Measurements from ENCODE around the gene DIO1.

Gene DIO1

GRCh38 chr1:53895421-53895820 is 1.4 kb downstream of the DIO1 start:
- no peak for DNase-seq

DNA sequence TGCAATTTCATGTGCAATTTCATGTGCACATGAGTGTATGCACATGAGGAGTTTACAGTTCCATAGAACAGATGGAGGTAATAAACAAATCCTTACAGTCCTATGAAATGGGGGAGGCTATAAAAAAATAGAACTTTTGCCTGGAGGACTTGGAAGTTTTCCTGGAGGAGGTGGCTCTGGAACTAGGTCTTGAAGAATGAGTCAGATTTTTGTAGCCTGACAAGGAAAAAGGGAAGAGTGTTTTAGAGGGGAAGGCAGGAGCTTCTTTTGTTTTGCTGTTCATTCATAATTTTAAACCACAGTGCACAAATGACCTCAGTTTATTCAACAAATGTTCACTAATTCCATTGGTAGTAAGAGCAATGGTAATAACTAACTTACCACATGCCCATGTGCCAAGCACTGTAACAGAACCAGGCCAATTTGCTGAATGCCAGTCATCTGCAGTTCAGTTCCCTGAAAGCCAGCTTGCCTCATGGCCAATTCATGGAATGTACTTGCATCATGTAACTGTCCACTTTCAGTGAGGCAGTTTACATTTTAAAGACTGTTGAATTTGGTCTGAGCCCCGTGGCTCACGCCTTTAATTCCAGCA is 2.7 kb downstream of the DIO1 start:
- DNase-seq: no peak

GRCh38 chr1:53899206-53899628 is 5.2 kb downstream of the DIO1 start:
- no peak for DNase-seq

DNA sequence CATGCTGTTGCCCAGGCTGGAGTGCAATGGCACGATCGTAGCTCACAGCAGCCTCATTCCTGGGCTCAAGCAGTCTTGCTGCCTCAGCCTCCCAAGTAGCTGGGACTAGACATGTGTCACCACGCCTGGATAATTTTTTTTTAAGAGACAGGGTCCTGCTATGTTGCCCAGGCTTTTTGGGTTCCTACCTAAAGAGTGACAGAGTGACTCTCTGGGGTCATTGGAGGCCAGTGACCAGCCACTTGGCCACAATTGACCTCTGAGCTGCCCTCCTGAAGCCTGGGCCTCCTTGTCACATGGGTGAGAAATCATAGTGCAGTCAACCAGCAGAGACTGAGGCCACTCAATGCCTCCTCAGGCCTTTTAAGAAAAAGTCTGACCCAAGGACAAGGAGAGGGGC is 5.7 kb downstream of the DIO1 start:
- no peak for DNase-seq

DNA sequence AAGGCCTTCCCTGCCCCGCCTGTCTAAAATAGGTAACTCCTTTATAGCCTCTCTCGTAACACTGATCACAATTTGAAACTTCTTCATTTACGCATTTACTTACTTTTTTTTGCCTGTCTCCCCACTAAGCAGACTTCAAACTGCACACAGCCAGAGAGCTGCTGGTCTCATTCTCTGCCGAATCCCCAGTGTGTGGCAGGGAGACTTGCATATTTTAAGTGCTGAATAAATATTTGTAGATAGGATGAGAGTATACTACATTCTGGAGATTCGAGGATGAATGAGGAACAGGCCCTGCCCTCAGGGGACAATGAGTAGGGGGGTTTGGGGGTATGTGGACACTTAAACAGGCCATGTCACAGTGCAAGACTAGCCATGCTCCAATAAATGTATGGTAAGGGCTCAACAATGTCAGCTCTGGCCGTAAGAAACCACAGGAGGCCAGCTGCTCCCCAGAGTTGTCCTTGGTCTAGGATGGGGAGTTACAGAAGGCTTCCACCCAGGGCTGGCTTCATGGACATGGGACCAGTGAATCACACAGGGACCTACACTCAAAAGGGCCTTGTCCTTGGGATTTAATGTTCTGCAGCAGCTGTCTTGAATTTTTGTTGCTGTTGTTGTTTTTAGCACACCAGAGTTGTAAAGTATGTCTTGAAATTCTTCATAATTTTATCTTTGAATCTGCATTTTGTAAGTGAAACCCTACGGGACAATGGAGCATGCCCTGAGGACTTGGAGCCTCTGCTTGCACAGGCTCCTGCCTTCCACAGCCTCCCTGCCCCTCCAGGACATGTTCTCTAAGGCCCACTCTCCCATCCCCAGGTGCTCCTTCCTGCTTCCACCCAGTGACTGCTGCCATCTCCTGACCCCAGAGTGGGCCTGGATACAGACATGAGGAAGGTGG is 8.5 kb downstream of the DIO1 start:
- DNase-seq: no peak

DNA sequence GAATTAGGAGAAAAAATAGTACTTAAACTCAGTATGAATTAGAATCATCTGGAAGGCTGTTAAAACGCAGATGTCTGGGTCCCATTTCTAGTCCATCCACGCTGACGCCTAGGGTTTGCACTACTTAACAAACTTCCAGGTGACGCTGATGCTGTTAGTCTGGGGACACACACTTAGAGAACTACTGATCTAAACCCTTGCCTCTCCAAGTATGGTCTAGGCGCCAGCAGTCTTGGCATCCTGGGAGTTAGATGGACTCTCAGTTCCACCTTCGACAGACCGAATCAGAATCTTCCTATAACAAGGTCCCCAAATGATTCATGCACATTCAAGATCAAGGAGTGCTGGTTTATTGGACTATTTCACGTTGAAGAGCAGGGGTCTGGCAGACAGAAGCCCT is 11.5 kb downstream of the DIO1 start:
- DNase-seq: no peak

- no peak for DNase-seq
These were observed 12.1 kb downstream of the DIO1 start for GRCh38 chr1:53906121-53906520.

DNA sequence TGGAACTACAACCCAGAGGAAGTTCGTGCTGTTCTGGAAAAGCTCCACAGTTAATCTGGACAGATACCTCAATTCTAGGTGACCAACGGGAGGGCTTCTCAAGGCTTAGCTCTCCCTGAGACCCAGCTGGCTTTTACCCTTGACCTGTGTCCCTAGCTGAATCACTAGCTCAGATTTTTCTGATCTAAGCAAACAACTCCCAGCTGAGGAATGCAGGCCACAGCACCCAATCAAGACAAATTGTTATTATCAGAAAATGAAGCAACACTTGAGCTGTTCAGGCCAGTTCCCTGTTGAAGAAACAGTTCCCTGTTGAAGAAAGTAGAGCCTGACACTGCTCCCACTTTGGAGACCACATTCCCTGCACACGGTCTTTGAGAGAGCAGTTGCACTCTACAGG is 16.0 kb downstream of the DIO1 start:
- DNase-seq: no peak

GRCh38 chr1:53911442-53911841 is 17.5 kb downstream of the DIO1 start:
- no peak for DNase-seq

DNA sequence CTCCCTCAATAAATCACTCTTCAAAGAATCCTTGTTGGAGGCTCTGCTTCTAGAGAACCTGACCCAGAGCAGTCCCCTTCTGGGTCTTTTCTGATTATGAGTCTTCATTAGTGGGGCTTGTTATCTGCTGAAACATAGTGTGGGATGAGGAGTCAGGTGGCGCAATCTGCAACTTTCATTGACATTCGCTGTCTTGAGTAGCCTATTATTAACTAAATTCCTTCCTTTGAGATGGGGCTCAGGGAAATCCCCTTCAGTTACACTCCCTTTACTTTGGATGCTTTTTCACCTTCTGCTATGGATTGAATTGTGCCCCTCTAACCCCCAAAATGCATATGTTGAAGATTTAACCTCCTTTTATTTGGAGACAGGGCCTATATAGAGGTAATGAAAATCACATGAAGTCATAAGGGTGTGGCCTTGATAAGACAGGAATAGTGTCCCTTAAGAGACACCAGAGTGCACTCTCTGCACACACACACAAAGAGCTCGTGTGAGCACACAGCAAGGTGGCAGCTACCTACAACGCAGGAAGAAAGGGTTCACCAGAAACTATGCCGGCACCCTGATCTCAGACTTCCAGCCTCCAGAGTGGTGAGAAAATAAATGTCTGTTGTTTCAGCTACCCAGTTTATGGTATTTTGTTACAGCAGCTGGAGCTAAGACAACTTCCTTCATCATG is 19.5 kb downstream of the DIO1 start:
- no peak for DNase-seq

GRCh38 chr1:53918343-53918742 is 24.4 kb downstream of the DIO1 start:
- no peak for DNase-seq

DNA sequence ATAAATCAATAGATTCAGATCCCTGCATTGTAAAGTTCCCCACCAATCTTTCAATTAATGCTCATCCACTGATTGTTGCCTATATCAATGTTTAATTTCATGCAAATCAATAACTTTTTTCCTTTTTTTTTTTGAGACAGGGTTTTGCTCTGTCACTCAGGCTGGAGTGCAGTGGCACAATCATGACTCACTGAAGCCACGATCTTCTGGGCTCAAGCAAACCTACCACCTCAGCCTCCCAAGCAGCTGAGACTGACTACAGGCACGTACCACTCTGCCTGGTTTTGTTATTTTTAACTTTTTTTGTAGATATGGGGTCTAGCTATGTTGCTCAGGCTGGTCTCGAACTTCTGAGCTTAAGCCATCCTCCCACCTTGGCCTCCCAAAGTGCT is 25.7 kb downstream of the DIO1 start:
- no peak for DNase-seq

GRCh38 chr1:53927376-53927881 is 33.4 kb downstream of the DIO1 start:
- no peak for DNase-seq

DNA sequence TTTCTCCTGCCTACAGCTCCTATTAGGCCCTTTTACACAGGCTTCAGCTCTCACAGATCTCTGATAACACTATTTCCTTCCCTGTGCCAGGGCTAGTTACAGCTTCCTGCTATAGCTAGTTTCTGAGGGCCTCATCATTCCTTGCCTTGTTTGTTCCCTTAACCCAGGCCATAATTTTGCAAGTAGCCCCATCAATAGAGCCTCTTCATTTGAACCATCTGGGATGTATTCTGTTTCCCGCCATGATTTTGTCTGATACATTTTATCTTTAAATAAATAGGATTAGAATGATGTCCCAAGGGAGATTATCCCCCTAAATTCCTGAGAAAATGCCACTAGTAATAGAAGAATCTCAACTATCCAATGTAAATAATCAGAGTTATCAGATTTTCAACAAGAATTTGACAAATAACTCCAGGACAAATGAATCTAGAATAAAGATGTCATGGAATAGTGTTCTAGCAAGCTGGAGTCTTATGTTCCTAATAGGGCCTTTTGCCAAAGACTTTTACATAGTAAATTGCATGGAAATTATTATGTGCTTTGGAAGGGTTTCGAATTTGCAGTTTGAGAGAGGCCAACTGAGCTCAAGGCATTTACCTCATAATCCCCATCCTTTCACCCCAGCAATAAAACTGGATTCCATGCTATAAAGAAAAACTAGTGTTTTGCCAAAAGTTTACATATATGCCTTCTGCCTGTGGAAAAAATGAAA is 35.4 kb downstream of the DIO1 start:
- no peak for DNase-seq

- DNase-seq: no peak
These were observed 36.9 kb downstream of the DIO1 start for GRCh38 chr1:53930932-53931331.

DNA sequence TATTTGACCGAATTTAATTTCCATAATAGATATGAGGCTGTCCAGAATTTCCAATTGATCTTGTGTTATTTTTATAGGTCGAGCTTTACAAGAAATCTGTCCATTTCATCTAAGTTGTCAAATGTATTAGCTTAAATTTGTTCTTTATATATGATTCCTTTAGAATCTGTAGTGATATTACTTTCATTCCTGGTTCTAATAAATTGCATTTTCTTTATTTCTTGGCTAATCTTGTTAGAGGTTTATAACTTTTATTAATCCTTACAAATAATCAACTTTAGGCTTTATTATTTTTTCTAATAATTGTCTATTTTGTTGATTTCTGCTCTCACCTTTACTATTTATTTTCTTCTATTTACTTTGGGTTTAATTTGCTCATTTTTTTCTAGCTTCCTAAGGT is 37.5 kb downstream of the DIO1 start:
- no peak for DNase-seq

- DNase-seq: no peak
These were observed 40.3 kb downstream of the DIO1 start for GRCh38 chr1:53934170-53934765.

DNA sequence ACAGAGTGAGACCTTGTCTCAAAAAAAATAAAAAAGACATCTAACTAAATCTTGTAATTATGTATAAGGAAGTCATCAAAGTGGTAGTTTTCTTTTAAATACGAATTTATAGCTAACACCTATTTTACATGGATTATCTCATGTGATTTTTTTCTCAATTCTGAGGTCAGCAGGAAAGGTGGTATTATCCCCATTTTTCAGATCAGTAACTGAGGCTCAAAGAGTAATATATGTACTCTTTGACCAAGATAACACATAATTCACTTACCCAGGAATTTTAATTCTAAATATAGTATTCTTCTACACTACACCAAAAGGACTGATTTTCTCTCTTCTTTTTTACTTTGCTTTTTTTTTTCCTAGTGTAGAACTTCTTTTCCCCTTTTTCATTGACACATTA is 42.4 kb downstream of the DIO1 start:
- DNase-seq: no peak

GRCh38 chr1:53938136-53938830 is 44.3 kb downstream of the DIO1 start:
- DNase-seq: no peak

- DNase-seq: no peak
These were observed 48.4 kb downstream of the DIO1 start for GRCh38 chr1:53942127-53942957.

DNA sequence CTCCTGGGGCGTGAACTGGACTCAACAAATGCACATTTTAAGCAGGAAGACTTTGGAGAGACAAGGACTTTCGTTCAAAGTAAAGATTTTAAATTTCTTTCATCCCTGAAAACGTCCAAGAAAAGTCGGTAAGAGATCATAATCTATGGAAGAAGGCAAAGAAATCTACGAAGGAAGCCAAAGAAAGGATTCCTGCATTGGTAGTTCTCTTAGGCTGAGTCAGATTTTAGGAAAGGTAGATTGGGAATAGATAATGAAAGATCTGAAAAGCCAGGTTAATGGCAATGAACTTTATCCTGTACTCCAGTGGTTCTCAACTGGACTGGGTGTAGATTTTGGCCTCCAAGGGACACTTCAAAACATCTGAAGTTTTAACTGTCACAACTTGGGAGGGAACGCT is 49.1 kb downstream of the DIO1 start:
- DNase-seq: no peak

Data from activated naive CD4-positive, alpha-beta T cell (primary cell).